Gastroesophageal sphincter (tissue), 4 donors: ENCODE results near the gene RHNO1. TPM values are rescaled to one million over a fixed set of nuclear protein-coding genes. Genes with fewer than 3 reads are reported as not detected.

ENCODE experiments used
- ATAC-seq: fragments of 150-250 bp; one replicate; pipeline ENCODE4 v1.9.1; 2016; ENCODE audit warnings: mild to moderate bottlenecking, moderate library complexity
- H3K27ac ChIP-seq, 4 donors: fragments of 200-600 bp; sonication (generic) in 3 of 4; 1 replicate in 3 of 4; 2 replicates in 1 of 4; pipeline ENCODE4 v1.5.1; 2016 to 2019
- H3K27me3 ChIP-seq: fragments of 200-600 bp; sonication (generic); one replicate; pipeline ENCODE4 v1.5.1; 2019
- H3K36me3 ChIP-seq, 2 donors: fragments of 200-600 bp; sonication (generic); one replicate each; pipeline ENCODE4 v1.5.1; 2019; ENCODE audit warnings: control low read depth in 1 of 2
- H3K4me1 ChIP-seq, 3 donors: fragments of 200-600 bp; sonication (generic); 1 replicate in 2 of 3; 2 replicates in 1 of 3; pipeline ENCODE4 v1.5.1; 2016 to 2019; ENCODE audit warnings: control low read depth in 2 of 3
- H3K4me3 ChIP-seq, 2 donors: fragments of 200-600 bp; sonication (generic); one replicate each; pipeline ENCODE4 v1.5.1; 2019; ENCODE audit warnings: mild to moderate bottlenecking in 1 of 2, moderate library complexity in 1 of 2
- H3K9me3 ChIP-seq, 3 donors: fragments of 200-600 bp; sonication (generic); one replicate each; pipeline ENCODE4 v1.5.1; 2017 to 2019; ENCODE audit warnings: control low read depth in 2 of 3
- CTCF ChIP-seq, 4 experiments: fragments of 200-600 bp in 2 of 4; fragments of 450-650 bp in 2 of 4; sonication (generic) in 1 of 4; IDR thresholded peaks; one replicate each; pipeline ENCODE4 v1.5.1; 2017 to 2019; ENCODE audit warnings: antibody characterized with exemption in 4 of 4, mild to moderate bottlenecking in 2 of 4, moderate library complexity in 2 of 4
- EP300 ChIP-seq: sonication (generic); formaldehyde crosslinking; IDR thresholded peaks from one replicate; pipeline ENCODE4 v1.6.1; 2017; ENCODE audit warnings: antibody characterized with exemption, mild to moderate bottlenecking
- POLR2A ChIP-seq, 2 donors: fragments of 450-650 bp; IDR thresholded peaks; one replicate each; pipeline ENCODE4 v1.6.1; 2017; ENCODE audit warnings: antibody characterized with exemption in 2 of 2, mild to moderate bottlenecking in 2 of 2, moderate library complexity in 1 of 2
- POLR2AphosphoS5 ChIP-seq: sonication (generic); formaldehyde crosslinking; IDR thresholded peaks from one replicate; pipeline ENCODE4 v1.6.1; 2017; ENCODE audit warnings: antibody characterized with exemption
- WGBS, 2 donors: methylation state at CpG; one replicate each; pipeline ENCODE4 v1.1.5; 2018; ENCODE audit warnings: low coverage in 1 of 2; 5-methylcytosine and 5-hydroxymethylcytosine counted together
- total RNA-seq, 4 donors: library from RNA; depleted of rRNA; stranded (reverse); fragments of >200 nt; gene quantifications; one replicate each; pipeline ENCODE4 v1.1.0, GENCODE V29; 2016

RHNO1 gene
- total RNA-seq, 4 donors from 2014 or later: 8.2 to 12.5 (median 9.5) TPM

- no peaks in the 10 kb centered on the region for H3K9me3 ChIP-seq
- 78 to 86% methylated on average over 2 of the region's 2 CpGs for WGBS, 2 donors
- H3K36me3 ChIP-seq: peaks cover 0 to 15% of the 10 kb centered on the region in 2 donors
- H3K4me3 ChIP-seq: no peak overlapping the region
- peaks cover 0 to under 1% (median 0%) of the 10 kb centered on the region in 3 donors for H3K4me1 ChIP-seq
- no peak for ATAC-seq
- TF ChIP-seq POLR2A (IDR thresholded peaks at IDR 0.05) (no peak), POLR2AphosphoS5 (no peak), EP300 (no peak), CTCF (IDR thresholded peaks at IDR 0.05) (no peak)
- H3K27ac ChIP-seq: no peak overlapping the region
- H3K27me3 ChIP-seq: no peaks in the 10 kb centered on the region
Observed at GRCh38 chr12:2884810-2885209, 7.8 kb downstream of the RHNO1 start.

- H3K4me3 ChIP-seq: no peak overlapping the region
- H3K36me3 ChIP-seq: peaks cover 0 to 15% of the 10 kb centered on the region in 2 donors
- ATAC-seq: no peak
- peaks cover 0 to 12% (median 8%) of the 10 kb centered on the region in 3 donors for H3K4me1 ChIP-seq
- no peak for TF ChIP-seq POLR2AphosphoS5
- TF ChIP-seq POLR2A (IDR thresholded peaks at IDR 0.05): no peak
- TF ChIP-seq EP300: no peak
- no peak for TF ChIP-seq CTCF (IDR thresholded peaks at IDR 0.05)
- no peaks in the 10 kb centered on the region for H3K27me3 ChIP-seq
- H3K27ac ChIP-seq: no peak overlapping the region
- no peaks in the 10 kb centered on the region for H3K9me3 ChIP-seq
- 83 to 88% methylated on average over 1 to 7 of the region's 10 CpGs for WGBS, 2 donors
Observed at GRCh38 chr12:2886768-2887450, 9.9 kb downstream of the RHNO1 start.

- 74 to 78% methylated on average over 3 to 9 of the region's 10 CpGs for WGBS, 2 donors
- TF ChIP-seq POLR2A (IDR thresholded peaks at IDR 0.05): no peak
- TF ChIP-seq CTCF (IDR thresholded peaks at IDR 0.05): no peak
- no peak for TF ChIP-seq EP300
- no peak for TF ChIP-seq POLR2AphosphoS5
- no peaks in the 10 kb centered on the region for H3K9me3 ChIP-seq
Observed at GRCh38 chr12:2890001-2890387, 13.0 kb downstream of the RHNO1 start.

GRCh38 chr12:2890388-2891239 is 13.6 kb downstream of the RHNO1 start, which contains the start of gene TULP3:
TULP3 (plus strand) TSS chr12:2890891; CDS start chr12:2890948, 57 bp downstream.
- peak; percentile 98 for ATAC-seq
- Histone ChIP-seq H3K27ac (peak within 1 kb of the TSS; percentile 81 to 96 (median 94)), H3K4me1 (peaks cover 0 to 47% (median 9%) of the 10 kb centered on the region in 3 donors), H3K36me3 (peaks cover 0 to 15% of the 10 kb centered on the region in 2 donors), H3K9me3 (no peaks in the 10 kb centered on the region), H3K4me3 (peak within 1 kb of the TSS; percentile 64 to 76), H3K27me3 (no peaks in the 10 kb centered on the region)
- TF ChIP-seq POLR2AphosphoS5: peak; percentile 97
- no peak for TF ChIP-seq EP300
- peak in 2 of 4 experiments; percentile 17 to 30 for TF ChIP-seq CTCF (IDR thresholded peaks at IDR 0.05)
- TF ChIP-seq POLR2A (IDR thresholded peaks at IDR 0.05): peak; percentile 76 to 79
- 0% methylated on average over 2 to 10 of the region's 83 CpGs for WGBS, 2 donors

More at GRCh38 chr12:2890001-2890387, 13.0 kb downstream of the RHNO1 start:
- Histone ChIP-seq H3K27me3 (no peaks in the 10 kb centered on the region), H3K4me3 (peak overlapping the region; percentile 64 to 76), H3K27ac (peak overlapping the region; percentile 62 to 96 (median 94)), H3K4me1 (peaks cover 0 to 41% (median 9%) of the 10 kb centered on the region in 3 donors), H3K36me3 (peaks cover 0 to 15% of the 10 kb centered on the region in 2 donors)
- no peak for ATAC-seq
